Prostate gland (tissue), 2 donors: ENCODE data around the gene SCMH1. TPM values are rescaled to one million over a fixed set of nuclear protein-coding genes. Genes with fewer than 3 reads are reported as not detected.

Source experiments
- DNase-seq: peaks from one replicate; pipeline ENCODE4 v3.0.0-alpha.2; 2019; ENCODE audit warnings: low spot score
- H3K27ac ChIP-seq, 2 donors: fragments of 200-600 bp; sonication (generic); 2 replicates each; pipeline ENCODE4 v1.5.1; 2017 to 2019
- H3K27me3 ChIP-seq: fragments of 200-600 bp; sonication (generic); replicated peaks from 2 replicates; pipeline ENCODE4 v1.5.1; 2019; ENCODE audit not compliant: insufficient read depth
- H3K36me3 ChIP-seq, 2 donors: fragments of 200-600 bp; sonication (generic); 1 replicate in 1 of 2; 2 replicates in 1 of 2; pipeline versions ENCODE4 v1.5.1 to v1.8.1; 2017 to 2019
- H3K4me1 ChIP-seq: fragments of 200-600 bp; sonication (generic); replicated peaks from 2 replicates; pipeline ENCODE4 v1.5.1; 2019
- H3K4me3 ChIP-seq, 2 donors: fragments of 200-600 bp; sonication (generic); 2 replicates each; pipeline ENCODE4 v1.5.1; 2017 to 2019
- H3K9me3 ChIP-seq: fragments of 200-600 bp; sonication (generic); 2 replicates; pipeline ENCODE4 v1.5.1; 2017
- CTCF ChIP-seq, 4 experiments: fragments of 200-600 bp in 2 of 4; fragments of 450-650 bp in 2 of 4; sonication (generic) in 2 of 4; IDR thresholded peaks; 1 replicate in 3 of 4; 2 replicates in 1 of 4; pipeline ENCODE4 v1.5.1; 2016 to 2019; ENCODE audit warnings: antibody characterized with exemption in 4 of 4, mild to moderate bottlenecking in 2 of 4, moderate library complexity in 2 of 4
- POLR2A ChIP-seq: fragments of 450-650 bp; IDR thresholded peaks from one replicate; pipeline ENCODE4 v1.6.1; 2016; ENCODE audit warnings: antibody characterized with exemption, mild to moderate bottlenecking
- POLR2AphosphoS5 ChIP-seq: sonication (generic); formaldehyde crosslinking; IDR thresholded peaks from one replicate; pipeline ENCODE4 v1.6.1; 2017; ENCODE audit warnings: antibody characterized with exemption
- WGBS: methylation state at CpG from one replicate; pipeline ENCODE4 v1.1.5; 2018; 5-methylcytosine and 5-hydroxymethylcytosine counted together
- intact Hi-C: fragments of 100-400 bp; cut with DNase I; formaldehyde crosslinking; loops from one replicate; pipeline ENCODE4 v1.14.2; 2022
- total RNA-seq, 2 donors: library from RNA; depleted of rRNA; stranded (reverse); fragments of >200 nt; gene quantifications; one replicate each; pipeline ENCODE4 v1.1.0, GENCODE V29; 2016

SCMH1 gene
- total RNA-seq, 2 donors from 2014 or later, result 49.0 to 62.7 TPM

DNA sequence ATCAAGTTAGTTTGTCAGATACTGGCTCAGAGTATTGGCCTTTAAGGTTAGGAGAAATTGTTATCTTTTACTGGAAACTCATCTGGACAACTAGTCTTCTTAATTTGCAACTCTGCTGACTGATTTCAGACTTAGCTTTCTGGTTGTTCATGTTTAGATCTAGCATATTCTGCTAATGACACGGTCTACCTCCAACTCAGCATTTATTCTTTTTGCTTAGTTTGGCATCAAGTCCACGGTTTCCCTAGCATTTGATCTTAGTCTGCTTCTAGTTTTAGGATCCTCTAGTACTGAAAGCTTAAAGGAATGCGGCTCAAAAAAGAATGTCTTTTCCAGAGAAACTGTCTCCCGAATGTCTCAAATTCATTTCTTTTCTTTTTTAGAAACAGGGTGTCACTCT lies 145.0 kb downstream of the SCMH1 start:
- Histone ChIP-seq H3K4me1 (peaks cover 6% of the 10 kb centered on the region), H3K36me3 (no peaks in the 10 kb centered on the region), H3K27me3 (no peaks in the 10 kb centered on the region), H3K4me3 (no peak overlapping the region), H3K27ac (no peak overlapping the region), H3K9me3 (no peaks in the 10 kb centered on the region)
- DNase-seq, result no peak
- intact Hi-C loops, result no loop called here
- TF ChIP-seq POLR2AphosphoS5, result no peak
- WGBS, result 72% methylated on average over 4 of the region's 4 CpGs

DNA sequence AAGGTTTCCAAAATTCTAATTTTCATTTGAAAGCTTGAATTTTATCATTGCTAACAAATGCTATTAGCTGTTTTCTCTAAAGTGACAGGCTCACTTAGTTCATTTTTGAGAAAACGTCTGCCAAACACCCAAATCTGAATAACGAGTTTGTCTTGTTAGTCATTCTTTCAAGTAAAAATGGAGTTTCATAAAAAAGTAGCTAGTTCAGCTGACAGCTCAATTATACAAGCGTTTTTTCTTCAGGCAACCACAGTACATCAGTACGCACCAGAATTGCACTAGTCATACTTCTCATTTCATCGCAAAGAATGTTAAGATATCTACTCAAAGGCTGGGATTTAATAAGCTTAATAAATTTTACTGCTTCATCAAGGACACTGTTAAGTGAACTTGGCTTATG lies 148.3 kb downstream of the SCMH1 start:
- Histone ChIP-seq H3K36me3 (no peaks in the 10 kb centered on the region), H3K4me1 (no peaks in the 10 kb centered on the region), H3K9me3 (no peaks in the 10 kb centered on the region), H3K27me3 (no peaks in the 10 kb centered on the region), H3K4me3 (no peak overlapping the region), H3K27ac (no peak overlapping the region)
- WGBS, result 46% methylated on average over 5 of the region's 5 CpGs
- no peak for DNase-seq
- TF ChIP-seq CTCF (IDR thresholded peaks at IDR 0.05) (no peak), POLR2A (no peak), POLR2AphosphoS5 (no peak)
- intact Hi-C loops, result no loop called here

- Histone ChIP-seq H3K27ac (no peak overlapping the region), H3K9me3 (no peaks in the 10 kb centered on the region), H3K4me3 (no peak overlapping the region), H3K36me3 (no peaks in the 10 kb centered on the region), H3K27me3 (no peaks in the 10 kb centered on the region), H3K4me1 (no peaks in the 10 kb centered on the region)
- DNase-seq, result no peak
- intact Hi-C loops, result no loop called here
- no peak for TF ChIP-seq CTCF (IDR thresholded peaks at IDR 0.05)
- TF ChIP-seq POLR2A, result no peak
- TF ChIP-seq POLR2AphosphoS5, result no peak
These were observed 155.2 kb downstream of the SCMH1 start for GRCh38 chr1:41086921-41087320.

GRCh38 chr1:41078616-41079015 lies 163.5 kb downstream of the SCMH1 start:
- H3K9me3 ChIP-seq, result no peaks in the 10 kb centered on the region
- H3K4me3 ChIP-seq, result no peak overlapping the region
- TF ChIP-seq POLR2AphosphoS5 (no peak), POLR2A (no peak), CTCF (IDR thresholded peaks at IDR 0.05) (no peak)
- DNase-seq, result no peak
- no peaks in the 10 kb centered on the region for H3K27me3 ChIP-seq
- no peaks in the 10 kb centered on the region for H3K36me3 ChIP-seq
- WGBS, result 84% methylated on average over 2 of the region's 2 CpGs
- no peaks in the 10 kb centered on the region for H3K4me1 ChIP-seq
- intact Hi-C loops, result no loop called here
- H3K27ac ChIP-seq, result no peak overlapping the region

DNA sequence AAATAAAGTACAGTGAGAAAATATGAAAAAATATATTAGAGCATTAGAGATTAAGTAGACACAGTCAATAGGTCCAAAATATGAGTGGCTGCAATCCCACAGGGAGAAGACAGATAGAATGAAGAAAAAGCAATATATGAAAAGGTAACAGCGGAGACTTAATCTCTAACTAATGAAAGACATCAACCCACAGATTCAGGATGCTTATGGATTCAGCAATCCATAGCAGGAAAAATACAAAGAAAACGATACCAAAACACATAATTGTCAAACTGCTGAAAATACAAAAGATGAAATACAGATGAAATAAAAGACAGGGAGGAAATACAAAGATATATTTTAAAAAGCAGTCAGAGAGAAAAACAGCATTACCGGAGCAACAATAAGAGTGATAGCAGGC lies 163.9 kb downstream of the SCMH1 start:
- no peaks in the 10 kb centered on the region for H3K4me1 ChIP-seq
- intact Hi-C loops, result no loop called here
- DNase-seq, result no peak
- H3K27ac ChIP-seq, result no peak overlapping the region
- H3K27me3 ChIP-seq, result no peaks in the 10 kb centered on the region
- H3K9me3 ChIP-seq, result no peaks in the 10 kb centered on the region
- 96% methylated on average over 3 of the region's 3 CpGs for WGBS
- TF ChIP-seq POLR2AphosphoS5 (no peak), POLR2A (no peak), CTCF (IDR thresholded peaks at IDR 0.05) (no peak)
- H3K4me3 ChIP-seq, result no peak overlapping the region
- H3K36me3 ChIP-seq, result no peaks in the 10 kb centered on the region
